Large intestine (tissue), 3 donors: ENCODE data around the gene PTX4. TPM values are rescaled to one million over a fixed set of nuclear protein-coding genes. Genes with fewer than 3 reads are reported as not detected.
"Not testable (repeated sequence)": the region's sequence is repeated elsewhere in the genome, so short reads cannot be mapped to it uniquely, and the experiment has no call there.

Experiments
- DNase-seq, 2 donors: peaks; one replicate each; pipeline versions ENCODE4 v3.0.0 to v3.0.0-alpha.2; 2013
- H3K27ac ChIP-seq: one replicate; pipeline ENCODE4 v1.5.1; 2013; ENCODE audit warnings: low read length
- H3K27me3 ChIP-seq: 2 replicates; pipeline ENCODE4 v1.6.1; 2013; ENCODE audit warnings: low read length; ENCODE audit not compliant: control insufficient read depth, insufficient read depth
- H3K36me3 ChIP-seq: 2 replicates; pipeline ENCODE4 v1.6.1; 2013; ENCODE audit warnings: low read length; ENCODE audit not compliant: control insufficient read depth, insufficient read depth
- H3K4me1 ChIP-seq: one replicate; pipeline ENCODE4 v1.6.1; 2013; ENCODE audit warnings: low read length; ENCODE audit not compliant: control insufficient read depth, insufficient read depth
- H3K4me3 ChIP-seq: one replicate; pipeline ENCODE4 v1.5.1; 2013; ENCODE audit warnings: low read length
- H3K9me3 ChIP-seq: one replicate; pipeline ENCODE4 v1.6.1; 2013; ENCODE audit warnings: mild to moderate bottlenecking, low read depth, low read length, moderate library complexity; ENCODE audit not compliant: control insufficient read depth
- WGBS: methylation state at CpG from one replicate; pipeline ENCODE4 v1.1.5; 2013; ENCODE audit warnings: low lambda C conversion rate; ENCODE audit not compliant: insufficient coverage; 5-methylcytosine and 5-hydroxymethylcytosine counted together
- polyA plus RNA-seq: library from polyadenylated mRNA; unstranded; fragments of 120-200 nt; gene quantifications from one replicate; pipeline ENCODE4 v1.2.1, GENCODE V29; 2013

Gene PTX4
- polyA plus RNA-seq, 1 donor: 0.19 TPM

DNA sequence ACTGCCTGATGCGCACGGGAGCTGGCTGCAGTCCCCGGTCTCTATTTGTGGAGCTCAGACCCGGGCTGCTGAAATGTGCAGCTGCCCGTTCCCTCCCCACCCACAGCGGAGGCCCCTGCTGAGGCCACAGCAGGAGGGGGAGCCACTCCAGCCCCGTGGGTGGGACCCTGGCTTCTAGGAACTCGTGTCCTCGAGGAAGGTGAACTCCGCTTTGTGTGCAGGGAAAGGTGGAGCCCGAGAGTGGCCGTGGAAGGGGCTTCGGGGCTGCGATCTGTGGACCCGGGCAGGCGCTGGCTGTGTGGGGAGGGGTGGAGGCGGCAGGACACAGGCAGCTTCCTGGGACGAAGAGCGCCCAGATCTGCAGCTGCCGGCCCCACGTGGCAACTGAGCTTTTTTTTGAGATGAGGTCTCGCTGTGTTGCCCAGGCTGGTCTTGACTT lies 47.3 kb downstream of the PTX4 start:
- Histone ChIP-seq H3K27ac (no peak overlapping the region), H3K27me3 (no peaks in the 10 kb centered on the region), H3K9me3 (no peaks in the 10 kb centered on the region), H3K36me3 (peaks cover 5% of the 10 kb centered on the region), H3K4me1 (no peaks in the 10 kb centered on the region), H3K4me3 (no peak overlapping the region)
- DNase-seq: no peak
- no CpG with 5 or more reads among the region's 22 CpGs for WGBS

- not testable (repeated sequence) for H3K9me3 ChIP-seq, H3K36me3 ChIP-seq, H3K27ac ChIP-seq, DNase-seq, H3K4me3 ChIP-seq, H3K27me3 ChIP-seq, H3K4me1 ChIP-seq
- no CpG with 5 or more reads among the region's 4 CpGs for WGBS
Observed at GRCh38 chr16:1439699-1440074, 49.1 kb downstream of the PTX4 start.

- WGBS: no CpG with 5 or more reads among the region's 27 CpGs
- Histone ChIP-seq H3K36me3 (no peaks in the 10 kb centered on the region), H3K4me3 (no peak overlapping the region), H3K27ac (no peak overlapping the region), H3K4me1 (no peaks in the 10 kb centered on the region), H3K9me3 (no peaks in the 10 kb centered on the region), H3K27me3 (no peaks in the 10 kb centered on the region)
- DNase-seq: no peak
Observed at GRCh38 chr16:1439058-1439698, 49.6 kb downstream of the PTX4 start.

GRCh38 chr16:1438229-1439057 lies 50.3 kb downstream of the PTX4 start:
- Histone ChIP-seq H3K27ac (no peak overlapping the region), H3K9me3 (no peaks in the 10 kb centered on the region), H3K4me3 (no peak overlapping the region), H3K4me1 (no peaks in the 10 kb centered on the region), H3K36me3 (no peaks in the 10 kb centered on the region), H3K27me3 (no peaks in the 10 kb centered on the region)
- no CpG with 5 or more reads among the region's 35 CpGs for WGBS
- DNase-seq: no peak

- Histone ChIP-seq H3K36me3 (no peaks in the 10 kb centered on the region), H3K4me3 (no peak overlapping the region), H3K4me1 (no peaks in the 10 kb centered on the region), H3K9me3 (peaks cover 3% of the 10 kb centered on the region), H3K27ac (no peak overlapping the region), H3K27me3 (no peaks in the 10 kb centered on the region)
- WGBS: no CpG with 5 or more reads among the region's 22 CpGs
- no peak for DNase-seq
Observed at GRCh38 chr16:1437606-1438005, 51.1 kb downstream of the PTX4 start.

DNA sequence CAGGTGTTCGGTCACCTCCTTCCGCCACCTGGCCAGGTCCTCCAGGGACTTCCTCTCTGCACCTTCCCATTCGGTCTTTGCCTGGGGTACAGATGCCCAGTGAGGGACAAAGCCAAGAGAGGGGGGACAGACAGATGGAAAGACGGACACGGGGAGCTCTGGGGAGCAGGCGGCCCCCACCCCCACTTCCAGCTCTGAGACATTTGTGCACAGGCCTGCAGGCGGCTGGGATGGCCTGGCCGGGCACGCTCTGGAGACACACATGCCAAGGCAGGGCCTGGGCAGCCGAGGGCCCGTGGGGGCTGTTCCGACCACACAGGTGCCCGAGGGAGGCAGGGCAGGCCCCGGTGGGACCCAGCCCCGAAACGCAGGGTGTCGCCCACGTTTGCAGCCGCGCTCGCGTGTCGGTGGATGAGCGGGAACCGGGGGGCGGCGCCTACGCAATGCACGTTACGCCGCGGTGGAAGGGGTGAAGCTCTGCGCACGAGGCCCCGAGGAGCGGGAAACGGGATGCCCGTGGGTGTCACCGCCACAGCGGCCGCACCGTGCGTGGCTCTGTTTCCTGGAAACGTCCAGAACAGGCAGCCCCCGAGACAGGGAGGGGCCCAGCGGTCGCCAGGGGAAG lies 51.9 kb downstream of the PTX4 start:
- H3K9me3 ChIP-seq: peaks cover 3% of the 10 kb centered on the region
- H3K36me3 ChIP-seq: no peaks in the 10 kb centered on the region
- no CpG with 5 or more reads among the region's 47 CpGs for WGBS
- H3K27me3 ChIP-seq: no peaks in the 10 kb centered on the region
- H3K27ac ChIP-seq: no peak overlapping the region
- DNase-seq: no peak
- no peak overlapping the region for H3K4me3 ChIP-seq
- H3K4me1 ChIP-seq: no peaks in the 10 kb centered on the region

- no peaks in the 10 kb centered on the region for H3K36me3 ChIP-seq
- peak in 1 of 2 donors; percentile 23 for DNase-seq
- WGBS: 75% methylated on average over 2 of the region's 32 CpGs
Observed at GRCh38 chr16:1435921-1436697, 52.6 kb downstream of the PTX4 start.

More at GRCh38 chr16:1435921-1436697, 52.6 kb downstream of the PTX4 start:
- H3K27ac ChIP-seq: no peak overlapping the region
- H3K9me3 ChIP-seq: peaks cover 3% of the 10 kb centered on the region
- no peak overlapping the region for H3K4me3 ChIP-seq
- H3K27me3 ChIP-seq: no peaks in the 10 kb centered on the region
- H3K4me1 ChIP-seq: no peaks in the 10 kb centered on the region

Other genes with a start within 250 kb of the PTX4 start
- gene TPSAB1, start 248.2 kb downstream of the PTX4 start, polyA plus RNA-seq: 0.30 TPM
- 0.06 TPM for gene TPSD1, start 232.9 kb downstream of the PTX4 start, polyA plus RNA-seq
- gene UBE2I, start 179.3 kb downstream of the PTX4 start, polyA plus RNA-seq: 130 TPM
- gene BAIAP3, start 155.3 kb downstream of the PTX4 start, polyA plus RNA-seq: 8.1 TPM
- 40.0 TPM for gene TSR3, start 137.1 kb downstream of the PTX4 start, polyA plus RNA-seq
- 68.3 TPM for gene GNPTG, start 137.0 kb downstream of the PTX4 start, polyA plus RNA-seq
- gene UNKL, start 74.2 kb downstream of the PTX4 start, polyA plus RNA-seq: 21.9 TPM
- 18.5 TPM for gene UQCC4, start 68.2 kb downstream of the PTX4 start, polyA plus RNA-seq
- gene PERCC1, start 57.9 kb downstream of the PTX4 start, polyA plus RNA-seq: 1.3 TPM
- 2.9 TPM for gene CCDC154, start 44.4 kb downstream of the PTX4 start, polyA plus RNA-seq
- gene CLCN7, start 13.9 kb downstream of the PTX4 start, polyA plus RNA-seq: 93.6 TPM
- gene TELO2, start 4.4 kb upstream of the PTX4 start, polyA plus RNA-seq: 50.1 TPM
- 9.4 TPM for gene TMEM204, start 44.7 kb upstream of the PTX4 start, polyA plus RNA-seq
- 14.2 TPM for gene IFT140, start 123.1 kb upstream of the PTX4 start, polyA plus RNA-seq
- gene CRAMP1, start 123.4 kb upstream of the PTX4 start, polyA plus RNA-seq: 22.0 TPM
- 52.2 TPM for gene JPT2, start 189.3 kb upstream of the PTX4 start, polyA plus RNA-seq
- 67.8 TPM for gene MAPK8IP3, start 217.3 kb upstream of the PTX4 start, polyA plus RNA-seq